Naive thymus-derived CD4-positive, alpha-beta T cell (primary cell): Measurements from ENCODE around the gene S1PR1. TPM values are rescaled to one million over a fixed set of nuclear protein-coding genes. Genes with fewer than 3 reads are reported as not detected.
"Not testable (repeated sequence)": the region's sequence is repeated elsewhere in the genome, so short reads cannot be mapped to it uniquely, and the experiment has no call there.

Experiments used
- ATAC-seq: fragments of 150-1000 bp; cut with Tn5 transposase; 2 replicates; pipeline ENCODE4 v1.10.0; 2021; ENCODE audit warnings: mild to moderate bottlenecking, moderate library complexity
- CTCF ChIA-PET: fragments of 350-600 bp; sonication (Branson Sonifier 250); formaldehyde crosslinking; loops from one replicate; lab custom pipeline; 2021; ENCODE audit warnings: antibody characterized with exemption; lab: Charles Lee
- POLR2A ChIA-PET: fragments of 350-600 bp; sonication (Branson Sonifier 250); formaldehyde crosslinking; loops from one replicate; lab custom pipeline; 2021; ENCODE audit warnings: antibody characterized with exemption, inconsistent platforms; lab: Charles Lee
- DNase-seq, 9 donors: peaks; one replicate each; pipeline versions ENCODE4 v3.0.0 to v3.0.0-alpha.2; 2020 to 2022; ENCODE audit warnings: mixed read lengths in 1 of 9
- H3K27ac ChIP-seq: one replicate; pipeline ENCODE4 v1.7.0; 2013; ENCODE audit warnings: mild to moderate bottlenecking, low read depth, low read length, moderate library complexity
- H3K27me3 ChIP-seq, 2 donors: one replicate each; pipeline ENCODE4 v1.7.0; 2013; ENCODE audit warnings: low read length in 2 of 2, mild to moderate bottlenecking in 2 of 2, moderate library complexity in 2 of 2; ENCODE audit not compliant: control insufficient read depth in 2 of 2, insufficient read depth in 2 of 2
- H3K36me3 ChIP-seq, 3 experiments: 1 replicate in 2 of 3; 2 replicates in 1 of 3; pipeline ENCODE4 v1.7.0; 2013; ENCODE audit warnings: low read length in 3 of 3, mild to moderate bottlenecking in 3 of 3, moderate library complexity in 1 of 3; ENCODE audit not compliant: insufficient read depth in 3 of 3, control insufficient read depth in 2 of 3
- H3K4me1 ChIP-seq, 2 donors: one replicate each; pipeline ENCODE4 v1.7.0; 2013; ENCODE audit warnings: low read length in 2 of 2, mild to moderate bottlenecking in 2 of 2, moderate library complexity in 1 of 2; ENCODE audit not compliant: control insufficient read depth in 2 of 2, insufficient read depth in 2 of 2
- H3K4me3 ChIP-seq: 2 replicates; pipeline ENCODE4 v1.7.0; 2013; ENCODE audit warnings: mild to moderate bottlenecking, low read length
- H3K9me3 ChIP-seq, 3 experiments: 1 replicate in 2 of 3; 2 replicates in 1 of 3; pipeline ENCODE4 v1.7.0; 2013; ENCODE audit warnings: low read length in 3 of 3; ENCODE audit not compliant: control insufficient read depth in 2 of 3
- H3K27ac Mint-ChIP-seq, 9 donors: one replicate each; pipeline ENCODE4 v1.8.0; 2020 to 2022; ENCODE audit warnings: mixed read lengths in 9 of 9, mild to moderate bottlenecking in 8 of 9, moderate library complexity in 5 of 9, inconsistent platforms in 2 of 9
- H3K27me3 Mint-ChIP-seq, 5 donors: one replicate each; pipeline ENCODE4 v1.8.0; 2021 to 2022; ENCODE audit warnings: mixed read lengths in 5 of 5, mild to moderate bottlenecking in 1 of 5
- H3K36me3 Mint-ChIP-seq, 5 donors: one replicate each; pipeline ENCODE4 v1.8.0; 2020 to 2022; ENCODE audit warnings: mixed read lengths in 5 of 5, mild to moderate bottlenecking in 3 of 5, inconsistent platforms in 1 of 5
- H3K4me1 Mint-ChIP-seq, 7 donors: one replicate each; pipeline ENCODE4 v1.8.0; 2020 to 2022; ENCODE audit warnings: mixed read lengths in 7 of 7, mild to moderate bottlenecking in 3 of 7, inconsistent platforms in 1 of 7
- H3K4me3 Mint-ChIP-seq, 10 donors: one replicate each; pipeline ENCODE4 v1.8.0; 2020 to 2022; ENCODE audit warnings: mild to moderate bottlenecking in 10 of 10, mixed read lengths in 10 of 10, moderate library complexity in 6 of 10, inconsistent platforms in 2 of 10
- H3K9me3 Mint-ChIP-seq, 11 donors: one replicate each; pipeline ENCODE4 v1.8.0; 2020 to 2022; ENCODE audit warnings: mixed read lengths in 11 of 11, mild to moderate bottlenecking in 4 of 11, inconsistent platforms in 1 of 11, moderate library complexity in 1 of 11
- intact Hi-C, 2 donors: fragments of 100-400 bp; cut with micrococcal nuclease; formaldehyde crosslinking; loops; one replicate each; pipeline ENCODE4 v1.15.1; 2023
- polyA plus RNA-seq, 2 donors: library from polyadenylated mRNA; unstranded; fragments of 300-500 nt; fragmentation: Illumina TruSeq; gene quantifications; one replicate each; pipeline ENCODE4 v1.2.3, GENCODE V29; 2021
- total RNA-seq, 6 experiments: library from RNA in 5 of 6; stranded (reverse) in 5 of 6; gene quantifications; 1 replicate in 5 of 6; 2 replicates in 1 of 6; pipeline ENCODE4 v1.2.3 and lab custom pipeline; 2021 to 2026

The S1PR1 gene
- total and polyA plus RNA-seq, 7 experiments from 2014 or later = 116 to 305 (median 247) TPM

- intact Hi-C loops = loop anchor here in 1 of 2 donors (2.0 kb wide), 1 partner anchor 31 kb away; no protein-coding TSS in a partner anchor
- peak overlapping the region in 1 of 9 donors; percentile 18 for H3K27ac Mint-ChIP-seq
- H3K4me1 Mint-ChIP-seq = peaks cover 0 to 24% (median 0%) of the 10 kb centered on the region in 7 donors
- no peak for ATAC-seq
- DNase-seq = no peak
- ChIA-PET POLR2A (interaction anchor here (0.6 to 1.3 kb wide), 3 partner anchors 11 to 29 kb away, joined by 3 to 4 read pairs (median 4); no protein-coding TSS in a partner anchor), CTCF (no interaction called here)
- peaks cover 0 to 11% (median 0%) of the 10 kb centered on the region in 11 donors for H3K9me3 Mint-ChIP-seq
- H3K27me3 ChIP-seq = no peaks in the 10 kb centered on the region
- no peak overlapping the region for H3K4me3 Mint-ChIP-seq
- no peaks in the 10 kb centered on the region for H3K9me3 ChIP-seq
- H3K4me1 ChIP-seq = no peaks in the 10 kb centered on the region
- peaks cover 0 to 17% (median 0%) of the 10 kb centered on the region in 5 donors for H3K36me3 Mint-ChIP-seq
- no peak overlapping the region for H3K4me3 ChIP-seq
- H3K27me3 Mint-ChIP-seq = no peaks in the 10 kb centered on the region
- H3K27ac ChIP-seq = no peak overlapping the region
- H3K36me3 ChIP-seq = no peaks in the 10 kb centered on the region
Measured at GRCh38 chr1:101203820-101204540, 32.8 kb upstream of the S1PR1 start.

- CTCF ChIA-PET = interaction anchor here (0.6 kb wide), 1 partner anchor 764 kb away, joined by 4 read pairs; no protein-coding TSS in a partner anchor
- Histone ChIP-seq H3K27me3 (no peaks in the 10 kb centered on the region), H3K4me1 (no peaks in the 10 kb centered on the region), H3K4me3 (no peak overlapping the region), H3K27ac (no peak overlapping the region), H3K9me3 (no peaks in the 10 kb centered on the region), H3K36me3 (no peaks in the 10 kb centered on the region)
- intact Hi-C loops = loop anchor here in 1 of 2 donors (2.0 kb wide), 1 partner anchor 29 kb away; no protein-coding TSS in a partner anchor
- H3K9me3 Mint-ChIP-seq = peaks cover 0 to 11% (median 0%) of the 10 kb centered on the region in 11 donors
- H3K36me3 Mint-ChIP-seq = peaks cover 0 to 13% (median 0%) of the 10 kb centered on the region in 5 donors
- peak overlapping the region in 1 of 9 donors; percentile 54 for H3K27ac Mint-ChIP-seq
- H3K27me3 Mint-ChIP-seq = no peaks in the 10 kb centered on the region
- no peak for DNase-seq
- H3K4me1 Mint-ChIP-seq = peaks cover 0 to 13% (median 0%) of the 10 kb centered on the region in 7 donors
- no peak for ATAC-seq
- no peak overlapping the region for H3K4me3 Mint-ChIP-seq
- POLR2A ChIA-PET = no interaction called here
Measured at GRCh38 chr1:101205457-101205856, 31.4 kb upstream of the S1PR1 start.

- H3K9me3 Mint-ChIP-seq = peaks cover 0 to 14% (median 0%) of the 10 kb centered on the region in 11 donors
- H3K27ac Mint-ChIP-seq, H3K27me3 Mint-ChIP-seq, intact Hi-C loops, H3K27me3 ChIP-seq, H3K4me3 ChIP-seq, H3K36me3 ChIP-seq, H3K4me3 Mint-ChIP-seq, H3K9me3 ChIP-seq, H3K4me1 ChIP-seq, H3K27ac ChIP-seq, DNase-seq, POLR2A ChIA-PET, ATAC-seq: not testable (repeated sequence)
- CTCF ChIA-PET = interaction anchor here (0.6 kb wide), 1 partner anchor 764 kb away, joined by 4 read pairs; no protein-coding TSS in a partner anchor
- peaks cover 0 to 17% (median 0%) of the 10 kb centered on the region in 5 donors for H3K36me3 Mint-ChIP-seq
- H3K4me1 Mint-ChIP-seq = peaks cover 0 to 13% (median 0%) of the 10 kb centered on the region in 7 donors
Measured at GRCh38 chr1:101206139-101206538, 30.7 kb upstream of the S1PR1 start.

- H3K27ac ChIP-seq, POLR2A ChIA-PET, CTCF ChIA-PET, intact Hi-C loops, DNase-seq, H3K27me3 Mint-ChIP-seq, H3K36me3 ChIP-seq, H3K27ac Mint-ChIP-seq, H3K4me3 Mint-ChIP-seq, ATAC-seq, H3K9me3 ChIP-seq, H3K4me3 ChIP-seq, H3K27me3 ChIP-seq, H3K4me1 ChIP-seq: not testable (repeated sequence)
- Mint-ChIP-seq H3K4me1 (peaks cover 0 to 13% (median 0%) of the 10 kb centered on the region in 7 donors), H3K36me3 (peaks cover 0 to 16% (median 0%) of the 10 kb centered on the region in 5 donors), H3K9me3 (peaks cover 0 to 14% (median 0%) of the 10 kb centered on the region in 11 donors)
Measured at GRCh38 chr1:101207271-101207670, 29.5 kb upstream of the S1PR1 start.

- no peak overlapping the region for H3K4me3 Mint-ChIP-seq
- CTCF ChIA-PET = no interaction called here
Measured at GRCh38 chr1:101207891-101208290, 28.9 kb upstream of the S1PR1 start.

GRCh38 chr1:101215363-101216011, 21.3 kb upstream of the S1PR1 start:
- intact Hi-C loops = no loop called here
- CTCF ChIA-PET = no interaction called here
- Histone ChIP-seq H3K4me3 (no peak overlapping the region), H3K36me3 (no peaks in the 10 kb centered on the region), H3K27ac (no peak overlapping the region), H3K27me3 (no peaks in the 10 kb centered on the region), H3K9me3 (no peaks in the 10 kb centered on the region), H3K4me1 (no peaks in the 10 kb centered on the region)
- Mint-ChIP-seq H3K9me3 (peaks cover 0 to 9% (median 0%) of the 10 kb centered on the region in 11 donors), H3K27ac (no peak overlapping the region), H3K27me3 (no peaks in the 10 kb centered on the region), H3K36me3 (peaks cover 0 to 15% (median 0%) of the 10 kb centered on the region in 5 donors), H3K4me3 (no peak overlapping the region), H3K4me1 (peaks cover 0 to 5% (median 0%) of the 10 kb centered on the region in 7 donors)
- no peak for DNase-seq
- POLR2A ChIA-PET = interaction anchor here (2.3 to 2.4 kb wide), 2 partner anchors 13 to 20 kb away, joined by 5 to 10 read pairs; no protein-coding TSS in a partner anchor
- no peak for ATAC-seq

More at GRCh38 chr1:101207891-101208290, 28.9 kb upstream of the S1PR1 start:
- intact Hi-C loops = no loop called here
- H3K9me3 Mint-ChIP-seq = peaks cover 0 to 13% (median 0%) of the 10 kb centered on the region in 11 donors
- ATAC-seq (no peak), DNase-seq (no peak)
- H3K4me3 ChIP-seq = no peak overlapping the region
- no peak overlapping the region for H3K27ac ChIP-seq
- no peaks in the 10 kb centered on the region for H3K36me3 ChIP-seq
- H3K36me3 Mint-ChIP-seq = peaks cover 0 to 16% (median 0%) of the 10 kb centered on the region in 5 donors
- POLR2A ChIA-PET = interaction anchor here (0.7 kb wide), 1 partner anchor 32 kb away, joined by 3 read pairs; no protein-coding TSS in a partner anchor
- no peaks in the 10 kb centered on the region for H3K27me3 ChIP-seq
- H3K4me1 ChIP-seq = no peaks in the 10 kb centered on the region
- no peaks in the 10 kb centered on the region for H3K27me3 Mint-ChIP-seq
- H3K9me3 ChIP-seq = no peaks in the 10 kb centered on the region
- H3K27ac Mint-ChIP-seq = no peak overlapping the region
- H3K4me1 Mint-ChIP-seq = peaks cover 0 to 13% (median 0%) of the 10 kb centered on the region in 7 donors
